Left colon (tissue), 2 donors: ENCODE results near the gene FIG4. TPM values are rescaled to one million over a fixed set of nuclear protein-coding genes. Genes with fewer than 3 reads are reported as not detected.
"Not testable (repeated sequence)": the region's sequence is repeated elsewhere in the genome, so short reads cannot be mapped to it uniquely, and the experiment has no call there.

Experiments used
- ATAC-seq: fragments of 200-7000 bp; cut with Tn5 transposase; one replicate; pipeline ENCODE4 v1.9.1; 2020; ENCODE audit warnings: mild to moderate bottlenecking, moderate library complexity
- DNase-seq, 2 donors: peaks; one replicate each; pipeline ENCODE4 v3.0.0-alpha.2; 2020
- intact Hi-C, 2 donors: fragments of 100-400 bp; cut with DNase I in 1 of 2; cut with micrococcal nuclease in 1 of 2; formaldehyde crosslinking; loops; one replicate each; pipeline versions ENCODE4 v1.11.2 to v1.14.0; 2022; cut with DNase I, micrococcal nuclease
- total RNA-seq, 2 donors: library from RNA; stranded (reverse); fragmentation: NEBNext Ultra II Directional; extraction: Animal tissue kit (Norgen Biotek cat#: 25700); gene quantifications; one replicate each; pipeline ENCODE4 v1.2.1, GENCODE V29; 2021
- donor health status: DM: no; HTN: no; CAD: no.
- donor health status: DM: yes; HTN: yes; CAD: no.

The FIG4 gene
- total RNA-seq, 2 donors from 2014 or later = 15.3 to 15.9 TPM

GRCh38 chr6:109696355-109696754 is 5.3 kb downstream of the FIG4 start:
- no peak for ATAC-seq
- intact Hi-C loops = no loop called here
- DNase-seq = no peak

GRCh38 chr6:109701221-109701620 is 10.1 kb downstream of the FIG4 start:
- DNase-seq (no peak), ATAC-seq (no peak)
- intact Hi-C loops = loop anchor here (10.0 kb wide), 2 partner anchors 344 to 694 kb away; no protein-coding TSS in a partner anchor

GRCh38 chr6:109701774-109702173 is 10.7 kb downstream of the FIG4 start:
- intact Hi-C loops = loop anchor here (10.0 kb wide), 2 partner anchors 343 to 693 kb away; no protein-coding TSS in a partner anchor
- ATAC-seq (no peak), DNase-seq (no peak)

- no peak for ATAC-seq
- intact Hi-C loops = loop anchor here (10.0 kb wide), 2 partner anchors 342 to 692 kb away; no protein-coding TSS in a partner anchor
- no peak for DNase-seq
Measured at GRCh38 chr6:109702791-109703190, 11.7 kb downstream of the FIG4 start.

- peak; percentile 98 for ATAC-seq
- peak; percentile 64 to 83 for DNase-seq
- intact Hi-C loops = loop anchor here (5.0 to 10.0 kb wide), 3 partner anchors 332 to 690 kb away; no protein-coding TSS in a partner anchor
Measured at GRCh38 chr6:109705258-109705657, 14.2 kb downstream of the FIG4 start.

- no peak for ATAC-seq
- no peak for DNase-seq
- intact Hi-C loops = loop anchor here (5.0 to 10.0 kb wide), 3 partner anchors 331 to 688 kb away; no protein-coding TSS in a partner anchor
Measured at GRCh38 chr6:109706513-109706912, 15.4 kb downstream of the FIG4 start.

GRCh38 chr6:109708099-109708498 is 17.0 kb downstream of the FIG4 start:
- DNase-seq, ATAC-seq: not testable (repeated sequence)
- intact Hi-C loops = loop anchor here (5.0 to 10.0 kb wide), 3 partner anchors 329 to 687 kb away; no protein-coding TSS in a partner anchor

- intact Hi-C loops = no loop called here
- ATAC-seq = no peak
- no peak for DNase-seq
Measured at GRCh38 chr6:109713097-109713496, 22.0 kb downstream of the FIG4 start.

- ATAC-seq (no peak), DNase-seq (no peak)
- intact Hi-C loops = no loop called here
Measured at GRCh38 chr6:109714166-109714565, 23.1 kb downstream of the FIG4 start.

GRCh38 chr6:109714611-109715010 is 23.5 kb downstream of the FIG4 start:
- intact Hi-C loops = no loop called here
- ATAC-seq (no peak), DNase-seq (no peak)

- no peak for DNase-seq
- intact Hi-C loops = no loop called here
- ATAC-seq = no peak
Measured at GRCh38 chr6:109715616-109716015, 24.5 kb downstream of the FIG4 start.

- intact Hi-C loops = no loop called here
- ATAC-seq (no peak), DNase-seq (no peak)
Measured at GRCh38 chr6:109717971-109718370, 26.9 kb downstream of the FIG4 start.

- intact Hi-C loops = no loop called here
- ATAC-seq = no peak
- DNase-seq = no peak
Measured at GRCh38 chr6:109718991-109719390, 27.9 kb downstream of the FIG4 start.

GRCh38 chr6:109720311-109720710 is 29.2 kb downstream of the FIG4 start:
- ATAC-seq (no peak), DNase-seq (no peak)
- intact Hi-C loops = no loop called here

- intact Hi-C loops = no loop called here
- no peak for DNase-seq
- ATAC-seq = no peak
Measured at GRCh38 chr6:109722011-109722410, 30.9 kb downstream of the FIG4 start.

- DNase-seq (no peak), ATAC-seq (no peak)
- intact Hi-C loops = no loop called here
Measured at GRCh38 chr6:109722564-109723254, 31.6 kb downstream of the FIG4 start.

GRCh38 chr6:109725250-109725649 is 34.2 kb downstream of the FIG4 start:
- ATAC-seq, intact Hi-C loops: not testable (repeated sequence)

GRCh38 chr6:109736273-109737025 is 45.4 kb downstream of the FIG4 start:
- ATAC-seq (no peak), DNase-seq (no peak)
- intact Hi-C loops = no loop called here

More at GRCh38 chr6:109725250-109725649, 34.2 kb downstream of the FIG4 start:
- not testable (repeated sequence) for DNase-seq

- intact Hi-C loops = no loop called here
- ATAC-seq = no peak
- no peak for DNase-seq
Measured at GRCh38 chr6:109738255-109738654, 47.2 kb downstream of the FIG4 start.

- ATAC-seq (no peak), DNase-seq (no peak)
- intact Hi-C loops = no loop called here
Measured at GRCh38 chr6:109738667-109739066, 47.6 kb downstream of the FIG4 start.
